GM19452 (cell line): ENCODE results near the gene WDR59.
"Not testable (repeated sequence)": the region's sequence is repeated elsewhere in the genome, so short reads cannot be mapped to it uniquely, and the experiment has no call there.

Experiments used
- ATAC-seq: cut with Tn5 transposase; IDR thresholded peaks from one replicate; pipeline ENCODE4 v1.9.1; 2021; ENCODE audit not compliant: unreplicated experiment

Gene WDR59

DNA sequence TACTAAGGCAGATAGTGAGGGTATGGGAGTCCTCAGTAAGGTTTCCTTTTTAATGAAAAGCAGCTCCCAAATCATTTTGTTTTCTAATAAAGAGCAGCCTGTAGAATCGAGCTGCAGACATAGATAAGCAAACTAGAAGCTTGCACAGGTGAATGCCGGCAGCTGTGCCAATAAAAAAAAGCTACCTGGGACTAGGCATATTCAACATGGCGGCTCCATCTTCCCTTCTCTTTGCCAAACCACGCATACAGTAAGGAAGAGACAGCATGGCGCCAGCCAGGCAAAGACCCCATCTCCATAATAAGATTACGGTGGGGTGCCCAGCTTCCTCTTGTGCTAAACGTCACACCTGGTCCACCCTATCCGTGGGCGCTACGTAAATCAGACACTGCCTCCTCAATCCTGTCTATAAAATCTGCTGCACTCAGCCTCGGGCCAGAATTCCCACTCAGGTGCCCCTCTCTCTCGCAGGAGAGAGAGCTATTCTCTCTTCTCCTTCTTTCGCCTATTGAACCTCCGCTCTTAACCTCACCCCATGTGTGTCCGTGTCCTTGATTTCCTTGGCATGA, 117.6 kb downstream of the WDR59 start:
- ATAC-seq: no peak

- no peak for ATAC-seq
Measured at GRCh38 chr16:74865922-74866598, 118.9 kb downstream of the WDR59 start.

DNA sequence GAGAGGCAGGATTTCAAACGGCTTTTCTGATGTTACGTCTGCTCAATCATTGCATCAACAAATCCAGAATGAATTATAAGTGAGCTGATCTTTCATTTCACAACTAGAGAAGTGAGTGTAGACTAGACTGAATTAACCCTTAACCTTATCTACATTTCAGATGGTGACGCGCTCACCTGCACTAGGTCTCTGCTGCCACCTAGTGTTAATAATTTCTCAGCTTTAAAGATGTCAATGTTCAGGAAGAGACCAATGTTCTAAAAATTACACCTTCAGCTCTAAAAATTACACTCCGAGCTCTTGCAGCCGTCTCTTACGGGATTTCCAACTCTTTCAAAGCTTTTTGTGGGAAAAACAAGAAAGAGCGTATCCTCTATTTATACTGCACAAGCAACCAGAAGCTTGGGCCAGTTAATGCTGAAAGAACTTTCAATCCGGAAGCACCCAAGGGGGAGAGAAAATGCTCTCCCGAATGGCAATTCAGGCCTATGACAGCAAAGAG, 122.1 kb downstream of the WDR59 start:
- no peak for ATAC-seq

GRCh38 chr16:74852500-74852875, 132.4 kb downstream of the WDR59 start:
- ATAC-seq: no peak

- ATAC-seq: no peak
Measured at GRCh38 chr16:74850027-74850426, 134.9 kb downstream of the WDR59 start.

DNA sequence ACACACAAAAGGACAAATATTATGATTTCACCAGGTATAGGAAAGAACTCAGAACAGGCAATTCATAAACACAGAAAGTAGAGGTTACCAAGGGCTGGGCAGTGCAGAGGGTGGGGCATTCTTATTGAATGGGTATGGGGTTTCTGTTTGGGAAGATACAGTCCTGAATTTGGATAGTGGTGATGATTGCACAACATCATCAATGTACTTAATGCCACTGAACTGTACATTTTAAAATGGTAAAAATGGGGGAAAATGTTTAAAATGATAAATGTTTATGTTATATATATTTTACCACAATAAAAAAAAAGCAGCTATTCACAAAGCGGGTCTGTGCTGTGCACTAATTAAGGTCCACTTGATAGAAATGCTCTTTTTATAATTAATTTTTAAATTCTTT, 137.7 kb downstream of the WDR59 start:
- ATAC-seq: no peak

DNA sequence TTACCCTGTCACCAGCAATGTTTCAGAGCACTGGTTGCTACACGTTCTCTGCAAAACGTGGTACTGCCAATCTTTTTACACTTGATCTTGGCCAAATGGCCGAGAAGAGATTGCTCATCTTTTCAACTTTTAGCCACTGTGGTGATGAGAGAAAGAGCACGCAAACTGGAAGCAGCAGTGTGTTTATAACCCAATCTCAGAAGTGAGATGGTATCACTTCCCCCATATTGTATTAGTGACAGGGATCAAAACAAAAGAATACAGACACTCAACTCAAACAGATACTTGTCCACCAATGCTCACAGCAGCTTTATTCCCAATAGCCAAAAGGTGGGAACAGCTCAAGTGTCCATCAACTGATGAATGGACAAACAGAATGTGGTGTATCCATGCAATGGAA, 138.2 kb downstream of the WDR59 start:
- no peak for ATAC-seq

DNA sequence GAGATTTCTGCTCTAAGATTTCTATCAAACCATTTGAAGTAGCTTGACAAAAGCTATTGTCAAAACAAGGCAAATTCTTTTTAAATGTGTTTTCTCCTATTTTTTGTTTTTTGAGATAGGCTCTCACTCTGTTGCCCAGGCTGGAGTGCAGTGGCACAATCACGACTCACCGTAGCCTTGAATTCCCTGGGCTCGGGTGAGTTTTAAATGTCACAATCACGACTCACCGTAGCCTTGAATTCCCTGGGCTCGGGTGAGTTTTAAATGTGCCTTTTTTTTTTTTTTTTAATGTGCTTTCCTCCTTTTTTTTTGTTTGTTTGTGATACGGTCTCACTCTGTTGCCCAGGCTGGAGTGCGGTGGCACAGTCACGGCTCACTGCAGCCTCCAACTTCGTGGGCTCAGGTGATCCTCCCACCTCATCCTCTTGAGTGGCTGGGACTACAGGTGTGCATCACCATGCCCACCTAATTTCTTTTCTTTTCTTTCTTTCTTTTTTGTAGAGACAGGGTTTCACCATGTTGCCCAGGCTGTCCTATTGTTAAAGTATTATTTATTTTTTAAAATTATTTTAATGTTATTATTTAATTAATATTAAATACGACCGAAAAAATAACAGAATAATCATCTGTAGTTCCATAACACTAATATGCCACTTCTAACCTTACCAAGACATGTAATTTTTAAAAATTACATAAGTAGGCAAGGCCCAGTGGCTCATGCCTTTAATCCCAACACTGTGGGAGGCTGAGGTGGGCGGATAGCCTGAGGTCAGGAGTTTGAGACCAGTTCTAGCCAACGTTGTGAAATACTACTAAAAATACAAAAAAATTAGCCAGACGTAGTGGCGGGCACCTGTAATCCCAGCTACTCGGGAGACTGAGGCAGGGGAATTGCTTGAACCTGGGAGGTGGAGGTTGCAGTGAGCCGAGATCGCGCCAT, 140.6 kb downstream of the WDR59 start:
- no peak for ATAC-seq

- ATAC-seq: not testable (repeated sequence)
Measured at GRCh38 chr16:74843381-74844035, 141.4 kb downstream of the WDR59 start.

GRCh38 chr16:74842413-74842812, 142.5 kb downstream of the WDR59 start:
- no peak for ATAC-seq

- no peak for ATAC-seq
Measured at GRCh38 chr16:74841904-74842303, 143.0 kb downstream of the WDR59 start.

- ATAC-seq: no peak
Measured at GRCh38 chr16:74841469-74841868, 143.5 kb downstream of the WDR59 start.

DNA sequence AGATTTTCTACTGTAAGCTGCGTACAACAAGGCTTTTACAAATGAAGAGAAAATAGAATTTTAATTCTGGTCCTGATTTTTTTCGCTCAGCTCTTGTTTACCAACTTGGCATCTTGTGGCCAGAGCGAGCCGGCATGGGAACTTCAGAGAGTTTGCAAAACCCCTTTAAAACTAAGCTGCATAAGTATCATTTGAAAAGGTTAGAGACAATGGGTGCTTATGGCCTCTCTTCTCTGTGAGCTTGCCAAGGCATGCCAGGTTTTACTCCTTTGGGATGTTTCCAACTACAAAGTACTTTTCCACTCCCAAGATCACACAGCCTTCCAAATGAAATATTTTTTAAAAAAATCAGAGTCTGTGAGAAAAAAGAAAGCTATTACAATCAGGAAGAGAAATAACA, 147.9 kb downstream of the WDR59 start:
- no peak for ATAC-seq

DNA sequence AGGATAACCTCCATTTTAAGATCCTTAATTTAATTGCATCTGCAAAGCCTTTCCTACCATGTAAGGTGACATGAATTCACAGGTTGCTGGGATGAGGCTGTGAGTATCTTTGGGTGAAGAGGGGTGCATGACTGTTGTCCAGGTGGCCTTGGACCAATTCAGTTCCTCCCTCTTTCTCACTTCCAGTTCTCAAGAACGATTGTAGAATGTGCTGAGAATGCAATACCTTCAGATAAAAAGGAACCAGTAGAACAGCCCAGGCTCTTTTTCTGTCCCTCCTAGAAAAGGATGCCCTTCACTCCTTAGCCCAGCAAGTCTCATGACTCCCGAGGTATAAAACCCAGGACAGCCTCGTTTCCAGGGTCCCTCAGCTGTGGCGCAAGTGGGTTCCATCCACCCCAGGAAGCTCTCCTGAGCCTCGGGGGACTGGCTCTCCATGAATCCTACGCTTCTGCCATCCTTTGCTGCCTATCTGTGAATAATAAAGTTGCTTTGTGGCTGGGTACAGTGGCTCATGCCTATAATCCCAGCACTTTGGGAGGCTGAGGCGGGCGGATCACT, 148.7 kb downstream of the WDR59 start:
- no peak for ATAC-seq

DNA sequence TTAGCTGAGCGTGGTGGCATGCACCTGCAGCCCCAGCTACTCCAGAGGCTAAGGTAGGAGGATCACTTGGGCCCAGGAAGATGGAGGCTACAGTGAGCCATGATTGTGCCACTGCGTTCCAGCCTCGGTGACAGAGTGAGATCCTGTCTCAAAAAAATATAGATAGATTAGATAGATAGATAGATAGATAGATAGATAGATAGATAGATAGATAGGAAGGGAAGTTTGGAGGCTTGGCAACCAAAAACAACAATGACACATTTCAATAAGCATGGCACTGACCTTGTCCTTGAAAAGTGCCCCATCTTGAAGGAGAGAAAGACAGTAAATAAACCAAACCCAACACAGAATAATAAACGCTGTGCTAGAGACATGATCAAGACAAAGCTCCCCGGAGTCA, 152.7 kb downstream of the WDR59 start:
- no peak for ATAC-seq

GRCh38 chr16:74831467-74831866, 153.5 kb downstream of the WDR59 start:
- ATAC-seq: no peak

DNA sequence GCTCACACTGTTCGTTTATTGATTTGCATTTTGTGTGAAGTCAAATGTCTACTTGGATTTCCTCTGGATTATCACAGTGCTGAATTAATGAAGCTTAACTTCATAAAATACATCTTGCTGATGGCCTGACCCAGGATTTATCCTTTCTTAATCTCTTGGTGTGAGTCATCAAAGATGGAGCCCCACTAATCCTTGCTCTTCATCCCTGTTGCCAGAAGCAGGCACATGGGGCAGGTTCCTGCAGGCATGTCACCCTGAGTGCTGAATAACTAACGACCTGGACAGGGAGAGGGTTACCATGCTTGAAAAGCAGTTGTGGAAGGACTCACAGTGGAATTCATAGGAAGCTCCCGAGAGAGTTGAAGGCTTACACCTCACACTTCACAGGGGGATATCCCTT, 154.3 kb downstream of the WDR59 start:
- ATAC-seq: no peak

DNA sequence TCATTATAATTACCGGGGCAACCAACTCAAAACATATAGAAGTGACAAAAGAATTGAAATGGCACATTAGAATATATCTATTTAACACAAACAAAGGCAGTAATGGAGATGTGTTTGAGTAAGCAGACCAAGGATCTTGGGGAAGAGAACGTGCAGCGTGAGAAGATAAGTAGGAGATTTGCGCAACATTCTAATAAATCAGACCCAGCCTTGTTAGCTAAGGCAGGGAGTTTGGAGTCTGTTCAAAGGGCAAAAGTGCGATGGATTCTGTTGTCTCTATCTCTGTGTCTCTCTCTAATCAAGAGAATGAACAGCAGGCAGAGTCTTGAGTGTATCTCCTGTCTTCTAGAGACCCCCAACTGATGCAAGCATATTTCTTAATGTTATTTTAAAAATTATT, 155.3 kb downstream of the WDR59 start:
- ATAC-seq: no peak

- no peak for ATAC-seq
Measured at GRCh38 chr16:74825941-74826340, 159.0 kb downstream of the WDR59 start.

DNA sequence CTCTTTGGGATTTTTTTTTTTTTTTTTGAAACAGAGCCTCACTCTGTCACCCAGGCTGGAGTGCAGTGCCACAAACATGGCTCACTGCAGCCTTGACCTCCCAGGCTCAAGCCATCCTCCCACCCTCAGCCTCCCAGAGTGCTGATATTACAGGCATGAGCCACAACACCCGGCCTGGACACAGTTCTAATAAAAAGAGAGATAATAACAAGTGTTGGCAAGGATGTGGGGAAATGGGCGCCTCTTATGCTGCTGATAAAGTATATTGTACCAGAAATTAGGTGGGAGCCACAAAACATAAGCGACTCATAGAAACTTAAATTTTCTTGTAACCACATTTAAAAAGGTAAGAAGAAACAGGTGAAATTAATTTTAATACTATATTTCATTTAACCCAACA, 159.9 kb downstream of the WDR59 start:
- no peak for ATAC-seq
